Measurements from ENCODE around the gene DZIP1L.

Gene DZIP1L

DNA sequence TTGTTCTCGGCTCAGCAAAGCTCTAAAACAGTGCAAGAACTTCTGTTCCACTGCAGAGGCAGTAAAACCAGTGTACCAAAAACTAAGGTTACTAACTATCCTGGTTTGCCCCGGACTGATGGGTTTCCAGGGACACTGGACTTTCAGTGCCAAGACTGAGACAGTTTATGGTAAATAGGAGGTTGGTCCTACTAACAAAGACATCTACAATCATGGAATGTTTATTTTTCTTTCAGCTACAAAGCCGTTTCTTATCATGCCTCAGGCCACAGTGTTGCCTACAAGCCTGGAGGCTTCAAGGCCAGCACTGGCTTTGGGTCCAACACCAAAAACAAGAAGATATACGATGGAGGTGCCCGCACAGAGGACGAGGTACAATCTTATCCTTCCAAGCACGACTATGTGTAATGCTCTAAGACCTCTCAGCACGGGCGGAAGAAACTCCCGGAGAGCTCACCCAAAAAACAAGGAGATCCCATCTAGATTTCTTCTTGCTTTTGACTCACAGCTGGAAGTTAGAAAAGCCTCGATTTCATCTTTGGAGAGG lies 84.6 kb downstream of the DZIP1L start:
- TF ChIP-seq, protein P1, sequence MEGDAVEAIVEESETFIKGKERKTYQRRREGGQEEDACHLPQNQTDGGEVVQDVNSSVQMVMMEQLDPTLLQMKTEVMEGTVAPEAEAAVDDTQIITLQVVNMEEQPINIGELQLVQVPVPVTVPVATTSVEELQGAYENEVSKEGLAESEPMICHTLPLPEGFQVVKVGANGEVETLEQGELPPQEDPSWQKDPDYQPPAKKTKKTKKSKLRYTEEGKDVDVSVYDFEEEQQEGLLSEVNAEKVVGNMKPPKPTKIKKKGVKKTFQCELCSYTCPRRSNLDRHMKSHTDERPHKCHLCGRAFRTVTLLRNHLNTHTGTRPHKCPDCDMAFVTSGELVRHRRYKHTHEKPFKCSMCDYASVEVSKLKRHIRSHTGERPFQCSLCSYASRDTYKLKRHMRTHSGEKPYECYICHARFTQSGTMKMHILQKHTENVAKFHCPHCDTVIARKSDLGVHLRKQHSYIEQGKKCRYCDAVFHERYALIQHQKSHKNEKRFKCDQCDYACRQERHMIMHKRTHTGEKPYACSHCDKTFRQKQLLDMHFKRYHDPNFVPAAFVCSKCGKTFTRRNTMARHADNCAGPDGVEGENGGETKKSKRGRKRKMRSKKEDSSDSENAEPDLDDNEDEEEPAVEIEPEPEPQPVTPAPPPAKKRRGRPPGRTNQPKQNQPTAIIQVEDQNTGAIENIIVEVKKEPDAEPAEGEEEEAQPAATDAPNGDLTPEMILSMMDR (IDR thresholded peaks at IDR 0.05; ENCODE audit: control insufficient read depth, extremely low read depth, insufficient read depth) = no peak
- no peak for DNase-seq (ENCODE audit: low read depth)
- no peak overlapping the region for H3K4me3 ChIP-seq (ENCODE audit: low read depth, low read length)

DNA sequence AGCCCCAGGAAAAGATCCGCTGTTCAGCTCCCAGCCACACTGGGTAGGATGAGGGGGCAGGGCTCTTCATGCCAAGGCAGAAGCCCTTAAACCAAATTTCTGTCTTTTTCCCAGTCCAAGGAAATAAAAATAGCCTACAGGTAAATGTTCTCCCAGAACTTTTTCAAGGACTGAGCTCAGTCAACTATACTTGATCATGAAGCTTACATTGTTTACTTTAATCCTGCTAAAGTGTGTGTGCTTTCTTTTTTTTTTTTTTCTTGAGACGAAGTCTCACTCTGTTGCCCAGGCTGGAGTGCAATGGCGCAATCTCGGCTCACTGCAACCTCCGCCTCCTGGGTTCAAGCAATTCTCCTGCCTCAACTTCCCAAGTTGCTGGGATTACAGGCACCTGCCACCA lies 87.6 kb downstream of the DZIP1L start:
- TF ChIP-seq, protein P1 (IDR thresholded peaks at IDR 0.05; ENCODE audit: control insufficient read depth, extremely low read depth, insufficient read depth) = no peak
- no peak overlapping the region for H3K4me3 ChIP-seq (ENCODE audit: low read depth, low read length)
- no peak for DNase-seq (ENCODE audit: low read depth)

DNA sequence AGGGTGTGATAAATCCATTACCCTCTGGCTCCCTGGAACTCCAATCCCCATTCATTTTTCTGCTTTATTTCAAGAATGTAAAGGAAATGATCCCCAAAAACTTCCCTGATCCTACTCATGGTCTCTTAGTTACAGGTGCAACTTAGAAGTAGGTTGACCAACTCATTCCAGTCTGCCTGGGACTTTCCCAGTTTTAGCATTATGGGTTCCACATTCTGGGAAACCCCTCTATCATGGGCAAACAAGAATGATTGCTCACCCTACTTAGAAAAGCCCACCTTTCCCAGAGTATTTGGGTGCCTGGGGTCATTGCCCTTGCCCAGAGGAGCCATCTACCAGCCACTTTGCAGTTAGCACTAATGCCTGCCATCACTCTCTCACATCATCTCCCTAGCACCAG lies 89.9 kb downstream of the DZIP1L start:
- no peak for DNase-seq (ENCODE audit: low read depth)
- TF ChIP-seq, protein P1 (IDR thresholded peaks at IDR 0.05; ENCODE audit: control insufficient read depth, extremely low read depth, insufficient read depth) = no peak
- H3K4me3 ChIP-seq (ENCODE audit: low read depth, low read length) = no peak overlapping the region

DNA sequence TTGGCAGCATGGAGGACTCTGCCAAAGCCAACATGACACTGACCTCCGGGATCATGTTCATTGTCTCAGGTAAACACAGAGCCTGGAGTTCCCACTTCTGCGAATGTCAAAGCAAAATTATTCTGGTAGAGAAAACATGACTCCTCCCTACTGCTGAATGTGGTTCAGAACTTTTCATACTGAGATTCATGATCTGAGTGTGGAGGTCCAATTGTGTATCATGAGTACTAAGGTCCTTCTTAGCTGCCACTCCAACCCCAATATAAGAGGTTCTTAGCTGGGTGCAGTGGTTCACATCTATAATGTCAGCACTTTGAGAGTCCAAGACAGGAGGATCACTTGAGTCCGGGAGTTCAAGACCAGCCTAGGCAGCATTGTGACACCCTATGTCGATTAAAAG lies 91.7 kb downstream of the DZIP1L start:
- DNase-seq (ENCODE audit: low read depth) = no peak
- no peak overlapping the region for H3K4me3 ChIP-seq (ENCODE audit: low read depth, low read length)
- TF ChIP-seq, protein P1 (IDR thresholded peaks at IDR 0.05; ENCODE audit: control insufficient read depth, extremely low read depth, insufficient read depth) = no peak

DNA sequence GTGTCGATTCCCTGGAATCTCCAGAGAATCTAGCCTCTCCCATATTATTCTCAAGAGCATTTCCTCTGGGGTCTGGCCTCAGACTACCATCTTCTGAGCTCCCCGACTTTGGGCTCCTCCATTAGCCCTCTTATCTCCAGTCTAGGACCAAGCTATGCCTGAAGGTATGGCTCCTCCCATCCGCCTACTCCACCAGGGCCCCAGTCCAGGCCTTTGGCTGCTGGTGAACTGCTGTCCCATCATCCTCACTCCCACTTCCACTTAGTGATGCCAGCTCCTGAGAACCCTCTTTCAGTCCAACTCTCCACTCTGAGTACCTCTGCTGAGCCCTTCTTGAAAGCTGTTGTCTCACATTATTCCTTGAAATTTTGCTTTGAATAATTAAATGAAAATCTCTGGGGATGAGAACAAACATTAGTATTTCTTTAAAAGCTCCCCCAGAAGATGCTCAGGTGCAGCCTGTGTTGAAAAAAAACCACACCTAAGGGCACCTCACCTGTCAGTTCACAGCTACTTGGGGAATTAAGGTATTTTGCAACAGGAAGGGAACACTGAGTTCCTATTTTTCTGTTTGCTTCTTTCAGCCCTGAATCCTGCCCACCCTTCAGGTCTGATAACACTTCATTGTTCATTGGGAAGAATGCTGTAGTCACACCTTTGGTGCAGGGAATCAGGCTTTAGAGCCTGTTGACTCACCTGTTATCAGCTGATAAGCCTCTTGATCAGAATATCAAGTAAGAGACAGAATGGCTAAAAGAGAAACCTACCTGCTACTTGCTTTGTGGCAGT lies 95.9 kb downstream of the DZIP1L start:
- no peak for DNase-seq (ENCODE audit: low read depth)
- TF ChIP-seq, protein P1 (IDR thresholded peaks at IDR 0.05; ENCODE audit: control insufficient read depth, extremely low read depth, insufficient read depth) = no peak
- no peak overlapping the region for H3K4me3 ChIP-seq (ENCODE audit: low read depth, low read length)

DNA sequence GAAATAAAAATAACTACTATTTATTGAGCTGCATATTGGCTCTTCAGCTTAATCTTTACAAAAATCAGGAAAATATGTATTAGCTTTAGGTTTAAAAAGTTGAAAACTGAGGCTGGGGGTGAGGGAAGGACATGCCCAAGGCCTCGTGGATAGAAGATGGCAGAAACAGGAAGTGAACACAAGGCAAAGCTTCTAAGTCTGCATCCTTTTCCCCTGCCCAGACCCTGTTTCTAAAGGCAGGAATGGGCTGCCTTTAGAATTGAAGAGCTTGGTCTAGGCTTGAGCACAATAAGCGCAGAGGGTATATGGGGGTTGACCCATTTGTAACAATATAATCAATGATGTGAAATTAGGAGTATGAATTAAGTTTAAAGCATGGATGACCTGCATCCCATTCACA lies 99.3 kb downstream of the DZIP1L start:
- H3K4me3 ChIP-seq (ENCODE audit: low read depth, low read length) = no peak overlapping the region
- DNase-seq (ENCODE audit: low read depth) = no peak
- TF ChIP-seq, protein P1 (IDR thresholded peaks at IDR 0.05; ENCODE audit: control insufficient read depth, extremely low read depth, insufficient read depth) = no peak

DNA sequence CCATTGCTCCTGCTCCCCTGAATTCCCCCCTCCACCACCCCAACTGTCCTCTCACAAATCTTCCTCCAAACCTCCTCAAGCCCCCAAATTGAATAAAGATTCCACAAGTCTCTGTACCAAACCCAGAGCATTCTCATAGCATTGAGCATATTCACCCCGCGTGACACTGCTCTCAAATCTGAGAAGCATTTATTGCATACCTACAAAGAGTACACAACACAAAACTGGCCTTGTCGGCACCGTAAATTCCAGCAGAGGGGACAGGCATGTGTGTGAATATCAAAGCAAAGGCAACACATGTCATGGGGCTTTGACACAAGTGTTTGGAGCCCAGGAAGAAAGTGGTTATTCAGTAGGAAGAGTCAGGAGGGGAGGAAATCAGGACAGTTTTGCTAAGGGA lies 102.9 kb downstream of the DZIP1L start:
- TF ChIP-seq, protein P1 (IDR thresholded peaks at IDR 0.05; ENCODE audit: control insufficient read depth, extremely low read depth, insufficient read depth) = no peak
- DNase-seq (ENCODE audit: low read depth) = no peak
- H3K4me3 ChIP-seq (ENCODE audit: low read depth, low read length) = no peak overlapping the region

Data from LNCaP clone FGC (cell line).